Measurements from ENCODE around the gene BLOC1S2. TPM values are rescaled to one million over a fixed set of nuclear protein-coding genes. Genes with fewer than 3 reads are reported as not detected.
A peak's percentile ranks its signal among the peaks of the same experiment; 100 is the strongest.
"Not testable (repeated sequence)": the region's sequence is repeated elsewhere in the genome, so short reads cannot be mapped to it uniquely, and the experiment has no call there.

The BLOC1S2 gene
- total and polyA plus RNA-seq, 5 donors from 2014 or later = 58.4 to 104 (median 80.2) TPM

GRCh38 chr10:100304414-100304813 lies 17.9 kb upstream of the BLOC1S2 start:
- no peak overlapping the region for H3K27ac Mint-ChIP-seq
- peaks cover 10% of the 10 kb centered on the region for H3K27me3 ChIP-seq (ENCODE audit: control insufficient read depth, insufficient read depth, low read length)
- no peak for DNase-seq
- no peaks in the 10 kb centered on the region for H3K36me3 Mint-ChIP-seq
- no peak overlapping the region for H3K27ac ChIP-seq (ENCODE audit: insufficient read depth, low read length, poor library complexity, severe bottlenecking)
- no peaks in the 10 kb centered on the region for H3K9me3 ChIP-seq (ENCODE audit: control insufficient read depth in 2 of 2, low read length in 2 of 2)
- peaks cover 0 to 4% (median 0%) of the 10 kb centered on the region in 7 donors for H3K9me3 Mint-ChIP-seq
- no peak overlapping the region for H3K4me3 Mint-ChIP-seq
- no peak overlapping the region for H3K4me3 ChIP-seq (ENCODE audit: low read depth, low read length)
- no peaks in the 10 kb centered on the region for H3K4me1 Mint-ChIP-seq
- no peak for ATAC-seq (ENCODE audit: low read depth in 2 of 2)
- H3K36me3 ChIP-seq (ENCODE audit: control insufficient read depth, insufficient read depth, low read length) = no peaks in the 10 kb centered on the region
- peaks cover 67% of the 10 kb centered on the region for H3K27me3 Mint-ChIP-seq
- no peaks in the 10 kb centered on the region for H3K4me1 ChIP-seq (ENCODE audit: control insufficient read depth, insufficient read depth, low read length, poor library complexity, severe bottlenecking)

- Mint-ChIP-seq H3K27me3 (peaks cover 68% of the 10 kb centered on the region), H3K9me3 (peaks cover 0 to 4% (median 0%) of the 10 kb centered on the region in 7 donors), H3K36me3 (no peaks in the 10 kb centered on the region), H3K4me3 (no peak overlapping the region), H3K27ac (no peak overlapping the region), H3K4me1 (no peaks in the 10 kb centered on the region)
- Histone ChIP-seq H3K27ac (ENCODE audit: insufficient read depth, low read length, poor library complexity, severe bottlenecking) (no peak overlapping the region), H3K36me3 (ENCODE audit: control insufficient read depth, insufficient read depth, low read length) (no peaks in the 10 kb centered on the region), H3K27me3 (ENCODE audit: control insufficient read depth, insufficient read depth, low read length) (peaks cover 9% of the 10 kb centered on the region), H3K9me3 (ENCODE audit: control insufficient read depth in 2 of 2, low read length in 2 of 2) (no peaks in the 10 kb centered on the region), H3K4me1 (ENCODE audit: control insufficient read depth, insufficient read depth, low read length, poor library complexity, severe bottlenecking) (no peaks in the 10 kb centered on the region), H3K4me3 (ENCODE audit: low read depth, low read length) (no peak overlapping the region)
- ATAC-seq (ENCODE audit: low read depth in 2 of 2) = no peak
- DNase-seq = peak in 1 of 3 donors; percentile 15
Measured at GRCh38 chr10:100303724-100304319, 17.3 kb upstream of the BLOC1S2 start.

GRCh38 chr10:100301123-100301522 lies 14.6 kb upstream of the BLOC1S2 start:
- H3K4me3 Mint-ChIP-seq, H3K27ac Mint-ChIP-seq: not testable (repeated sequence)

GRCh38 chr10:100297242-100297641 lies 10.8 kb upstream of the BLOC1S2 start:
- Mint-ChIP-seq H3K27ac (no peak overlapping the region), H3K27me3 (peaks cover 45% of the 10 kb centered on the region), H3K36me3 (no peaks in the 10 kb centered on the region), H3K9me3 (peaks cover 0 to 6% (median 0%) of the 10 kb centered on the region in 7 donors), H3K4me3 (no peak overlapping the region), H3K4me1 (no peaks in the 10 kb centered on the region)
- Histone ChIP-seq H3K9me3 (ENCODE audit: control insufficient read depth in 2 of 2, low read length in 2 of 2) (no peaks in the 10 kb centered on the region), H3K27ac (ENCODE audit: insufficient read depth, low read length, poor library complexity, severe bottlenecking) (no peak overlapping the region), H3K4me1 (ENCODE audit: control insufficient read depth, insufficient read depth, low read length, poor library complexity, severe bottlenecking) (no peaks in the 10 kb centered on the region), H3K27me3 (ENCODE audit: control insufficient read depth, insufficient read depth, low read length) (peaks cover 2% of the 10 kb centered on the region), H3K4me3 (ENCODE audit: low read depth, low read length) (no peak overlapping the region), H3K36me3 (ENCODE audit: control insufficient read depth, insufficient read depth, low read length) (no peaks in the 10 kb centered on the region)
- no peak for ATAC-seq (ENCODE audit: low read depth in 2 of 2)
- DNase-seq = no peak

More at GRCh38 chr10:100301123-100301522, 14.6 kb upstream of the BLOC1S2 start:
- not testable (repeated sequence) for H3K36me3 Mint-ChIP-seq; ATAC-seq (ENCODE audit: low read depth in 2 of 2); H3K36me3 ChIP-seq (ENCODE audit: control insufficient read depth, insufficient read depth, low read length); H3K27ac ChIP-seq (ENCODE audit: insufficient read depth, low read length, poor library complexity, severe bottlenecking); H3K4me1 Mint-ChIP-seq; DNase-seq; H3K9me3 Mint-ChIP-seq; H3K9me3 ChIP-seq (ENCODE audit: control insufficient read depth in 2 of 2, low read length in 2 of 2); H3K27me3 ChIP-seq (ENCODE audit: control insufficient read depth, insufficient read depth, low read length); H3K4me1 ChIP-seq (ENCODE audit: control insufficient read depth, insufficient read depth, low read length, poor library complexity, severe bottlenecking); H3K4me3 ChIP-seq (ENCODE audit: low read depth, low read length)
- H3K27me3 Mint-ChIP-seq = peaks cover 70% of the 10 kb centered on the region

GRCh38 chr10:100293066-100293465 lies 6.6 kb upstream of the BLOC1S2 start:
- H3K27ac ChIP-seq (ENCODE audit: insufficient read depth, low read length, poor library complexity, severe bottlenecking) = no peak overlapping the region
- ATAC-seq (ENCODE audit: low read depth in 2 of 2) (no peak), DNase-seq (no peak)
- H3K4me3 ChIP-seq (ENCODE audit: low read depth, low read length) = no peak overlapping the region
- Mint-ChIP-seq H3K36me3 (no peaks in the 10 kb centered on the region), H3K27ac (no peak overlapping the region), H3K27me3 (peaks cover 22% of the 10 kb centered on the region), H3K4me1 (no peaks in the 10 kb centered on the region), H3K4me3 (no peak overlapping the region), H3K9me3 (peaks cover 0 to 2% (median 0%) of the 10 kb centered on the region in 7 donors)
- H3K27me3 ChIP-seq (ENCODE audit: control insufficient read depth, insufficient read depth, low read length) = peaks cover 2% of the 10 kb centered on the region
- no peaks in the 10 kb centered on the region for H3K36me3 ChIP-seq (ENCODE audit: control insufficient read depth, insufficient read depth, low read length)
- H3K9me3 ChIP-seq (ENCODE audit: control insufficient read depth in 2 of 2, low read length in 2 of 2) = no peaks in the 10 kb centered on the region
- H3K4me1 ChIP-seq (ENCODE audit: control insufficient read depth, insufficient read depth, low read length, poor library complexity, severe bottlenecking) = no peaks in the 10 kb centered on the region

GRCh38 chr10:100292300-100292699 lies 5.8 kb upstream of the BLOC1S2 start:
- H3K36me3 Mint-ChIP-seq; H3K27me3 ChIP-seq (ENCODE audit: control insufficient read depth, insufficient read depth, low read length); H3K4me1 Mint-ChIP-seq; H3K4me3 Mint-ChIP-seq; ATAC-seq (ENCODE audit: low read depth in 2 of 2); H3K27ac ChIP-seq (ENCODE audit: insufficient read depth, low read length, poor library complexity, severe bottlenecking); H3K36me3 ChIP-seq (ENCODE audit: control insufficient read depth, insufficient read depth, low read length); H3K9me3 Mint-ChIP-seq; DNase-seq; H3K4me3 ChIP-seq (ENCODE audit: low read depth, low read length); H3K9me3 ChIP-seq (ENCODE audit: control insufficient read depth in 2 of 2, low read length in 2 of 2); H3K4me1 ChIP-seq (ENCODE audit: control insufficient read depth, insufficient read depth, low read length, poor library complexity, severe bottlenecking): not testable (repeated sequence)
- Mint-ChIP-seq H3K27ac (peak overlapping the region in 1 of 3 donors; percentile 17), H3K27me3 (peaks cover 21% of the 10 kb centered on the region)

- Mint-ChIP-seq H3K4me1 (peaks cover 5 to 13% (median 7%) of the 10 kb centered on the region in 4 donors), H3K27ac (no peak overlapping the region), H3K27me3 (peaks cover 13% of the 10 kb centered on the region)
Measured at GRCh38 chr10:100291356-100291755, 4.9 kb upstream of the BLOC1S2 start.

GRCh38 chr10:100289641-100290040 lies 3.2 kb upstream of the BLOC1S2 start:
- Mint-ChIP-seq H3K27ac (no peak overlapping the region), H3K4me3 (peak overlapping the region in 1 of 4 donors; percentile 36), H3K9me3 (peaks cover 0 to 2% (median 0%) of the 10 kb centered on the region in 7 donors), H3K36me3 (peaks cover 12% of the 10 kb centered on the region), H3K27me3 (peaks cover 2% of the 10 kb centered on the region), H3K4me1 (peaks cover 14 to 30% (median 17%) of the 10 kb centered on the region in 4 donors)
- Histone ChIP-seq H3K27me3 (ENCODE audit: control insufficient read depth, insufficient read depth, low read length) (peaks cover 2% of the 10 kb centered on the region), H3K4me1 (ENCODE audit: control insufficient read depth, insufficient read depth, low read length, poor library complexity, severe bottlenecking) (peaks cover 19% of the 10 kb centered on the region), H3K9me3 (ENCODE audit: control insufficient read depth in 2 of 2, low read length in 2 of 2) (no peaks in the 10 kb centered on the region), H3K36me3 (ENCODE audit: control insufficient read depth, insufficient read depth, low read length) (no peaks in the 10 kb centered on the region), H3K4me3 (ENCODE audit: low read depth, low read length) (no peak overlapping the region), H3K27ac (ENCODE audit: insufficient read depth, low read length, poor library complexity, severe bottlenecking) (no peak overlapping the region)
- ATAC-seq (ENCODE audit: low read depth in 2 of 2) (no peak), DNase-seq (no peak)

More at GRCh38 chr10:100291356-100291755, 4.9 kb upstream of the BLOC1S2 start:
- Histone ChIP-seq H3K4me3 (ENCODE audit: low read depth, low read length) (no peak overlapping the region), H3K27ac (ENCODE audit: insufficient read depth, low read length, poor library complexity, severe bottlenecking) (no peak overlapping the region), H3K9me3 (ENCODE audit: control insufficient read depth in 2 of 2, low read length in 2 of 2) (no peaks in the 10 kb centered on the region), H3K27me3 (ENCODE audit: control insufficient read depth, insufficient read depth, low read length) (peaks cover 2% of the 10 kb centered on the region), H3K4me1 (ENCODE audit: control insufficient read depth, insufficient read depth, low read length, poor library complexity, severe bottlenecking) (peaks cover 5% of the 10 kb centered on the region), H3K36me3 (ENCODE audit: control insufficient read depth, insufficient read depth, low read length) (no peaks in the 10 kb centered on the region)
- Mint-ChIP-seq H3K36me3 (peaks cover 1% of the 10 kb centered on the region), H3K4me3 (peak overlapping the region in 1 of 4 donors; percentile 27), H3K9me3 (peaks cover 0 to 2% (median 0%) of the 10 kb centered on the region in 7 donors)
- no peak for ATAC-seq (ENCODE audit: low read depth in 2 of 2)
- no peak for DNase-seq
